Gastroesophageal sphincter (tissue), 4 donors: ENCODE results near the gene CDC42BPA. TPM values are rescaled to one million over a fixed set of nuclear protein-coding genes. Genes with fewer than 3 reads are reported as not detected.
A peak's percentile ranks its signal among the peaks of the same experiment; 100 is the strongest.

ENCODE experiments used
- ATAC-seq: fragments of 150-250 bp; one replicate; pipeline ENCODE4 v1.9.1; 2016; ENCODE audit warnings: mild to moderate bottlenecking, moderate library complexity
- H3K27ac ChIP-seq, 4 donors: fragments of 200-600 bp; sonication (generic) in 3 of 4; 1 replicate in 3 of 4; 2 replicates in 1 of 4; pipeline ENCODE4 v1.5.1; 2016 to 2019
- H3K27me3 ChIP-seq: fragments of 200-600 bp; sonication (generic); one replicate; pipeline ENCODE4 v1.5.1; 2019
- H3K36me3 ChIP-seq, 2 donors: fragments of 200-600 bp; sonication (generic); one replicate each; pipeline ENCODE4 v1.5.1; 2019; ENCODE audit warnings: control low read depth in 1 of 2
- H3K4me1 ChIP-seq, 3 donors: fragments of 200-600 bp; sonication (generic); 1 replicate in 2 of 3; 2 replicates in 1 of 3; pipeline ENCODE4 v1.5.1; 2016 to 2019; ENCODE audit warnings: control low read depth in 2 of 3
- H3K4me3 ChIP-seq, 2 donors: fragments of 200-600 bp; sonication (generic); one replicate each; pipeline ENCODE4 v1.5.1; 2019; ENCODE audit warnings: mild to moderate bottlenecking in 1 of 2, moderate library complexity in 1 of 2
- H3K9me3 ChIP-seq, 3 donors: fragments of 200-600 bp; sonication (generic); one replicate each; pipeline ENCODE4 v1.5.1; 2017 to 2019; ENCODE audit warnings: control low read depth in 2 of 3
- CTCF ChIP-seq, 4 experiments: fragments of 200-600 bp in 2 of 4; fragments of 450-650 bp in 2 of 4; sonication (generic) in 1 of 4; IDR thresholded peaks; one replicate each; pipeline ENCODE4 v1.5.1; 2017 to 2019; ENCODE audit warnings: antibody characterized with exemption in 4 of 4, mild to moderate bottlenecking in 2 of 4, moderate library complexity in 2 of 4
- EP300 ChIP-seq: sonication (generic); formaldehyde crosslinking; IDR thresholded peaks from one replicate; pipeline ENCODE4 v1.6.1; 2017; ENCODE audit warnings: antibody characterized with exemption, mild to moderate bottlenecking
- POLR2A ChIP-seq, 2 donors: fragments of 450-650 bp; IDR thresholded peaks; one replicate each; pipeline ENCODE4 v1.6.1; 2017; ENCODE audit warnings: antibody characterized with exemption in 2 of 2, mild to moderate bottlenecking in 2 of 2, moderate library complexity in 1 of 2
- POLR2AphosphoS5 ChIP-seq: sonication (generic); formaldehyde crosslinking; IDR thresholded peaks from one replicate; pipeline ENCODE4 v1.6.1; 2017; ENCODE audit warnings: antibody characterized with exemption
- WGBS, 2 donors: methylation state at CpG; one replicate each; pipeline ENCODE4 v1.1.5; 2018; ENCODE audit warnings: low coverage in 1 of 2; 5-methylcytosine and 5-hydroxymethylcytosine counted together
- total RNA-seq, 4 donors: library from RNA; depleted of rRNA; stranded (reverse); fragments of >200 nt; gene quantifications; one replicate each; pipeline ENCODE4 v1.1.0, GENCODE V29; 2016

The CDC42BPA gene
- total RNA-seq, 4 donors from 2014 or later = 60.7 to 92.1 (median 74.1) TPM

- Histone ChIP-seq H3K4me1 (no peaks in the 10 kb centered on the region), H3K27ac (no peak overlapping the region), H3K36me3 (no peaks in the 10 kb centered on the region), H3K9me3 (no peaks in the 10 kb centered on the region), H3K4me3 (no peak overlapping the region), H3K27me3 (no peaks in the 10 kb centered on the region)
- no peak for TF ChIP-seq POLR2A (IDR thresholded peaks at IDR 0.05)
- TF ChIP-seq EP300 = no peak
- TF ChIP-seq POLR2AphosphoS5 = no peak
- TF ChIP-seq CTCF (IDR thresholded peaks at IDR 0.05) = no peak
- ATAC-seq = no peak
- WGBS, 2 donors = 38 to 44% methylated on average over 1 of the region's 1 CpG
Measured at GRCh38 chr1:227362039-227362438, 43.7 kb upstream of the CDC42BPA start.

- TF ChIP-seq POLR2A (IDR thresholded peaks at IDR 0.05) (no peak), CTCF (IDR thresholded peaks at IDR 0.05) (no peak), EP300 (no peak), POLR2AphosphoS5 (no peak)
- Histone ChIP-seq H3K36me3 (no peaks in the 10 kb centered on the region), H3K27ac (peak overlapping the region in 3 of 4 donors; percentile 21 to 53 (median 48)), H3K4me3 (no peak overlapping the region), H3K9me3 (no peaks in the 10 kb centered on the region), H3K27me3 (no peaks in the 10 kb centered on the region), H3K4me1 (no peaks in the 10 kb centered on the region)
- no peak for ATAC-seq
- WGBS, 2 donors = 70 to 86% methylated on average over 1 to 2 of the region's 6 CpGs
Measured at GRCh38 chr1:227357927-227358302, 39.6 kb upstream of the CDC42BPA start.

DNA sequence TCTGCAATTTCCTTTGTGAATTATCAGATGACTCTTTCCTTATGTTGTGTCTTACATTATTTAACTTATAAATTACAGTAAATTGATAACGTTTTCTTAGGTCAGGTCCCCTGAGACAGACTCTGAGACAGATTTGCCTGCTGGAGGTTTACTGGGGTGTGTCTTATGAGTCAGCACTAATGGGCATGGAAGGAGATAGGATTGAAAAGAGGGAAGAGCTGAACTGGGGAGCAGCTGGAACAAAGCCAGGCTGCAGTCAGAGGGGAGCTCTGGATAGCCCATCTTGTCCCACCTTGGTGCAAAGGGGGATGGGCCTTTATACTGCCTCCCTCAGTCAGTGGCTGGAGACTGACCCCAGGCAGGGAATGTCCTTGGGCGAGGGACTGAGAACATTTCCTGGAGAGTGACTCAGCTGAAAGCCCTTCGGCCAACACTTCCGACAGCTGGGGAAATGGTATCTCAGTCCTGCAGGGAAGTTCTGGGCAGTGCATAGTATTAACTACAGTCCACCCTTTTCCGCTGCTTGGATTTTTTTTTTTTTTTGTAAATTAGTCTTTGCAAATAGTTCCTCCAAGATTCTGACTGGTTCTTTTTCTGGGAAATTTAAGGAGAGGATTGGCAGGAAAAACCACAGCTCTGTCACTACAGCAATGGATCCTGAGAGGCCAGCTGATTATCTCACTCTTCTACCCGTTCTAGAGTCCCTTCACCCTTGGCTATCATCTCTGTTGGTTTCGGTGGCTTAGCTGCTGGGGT lies 39.1 kb upstream of the CDC42BPA start:
- WGBS, 2 donors = 37 to 41% methylated on average over 5 to 7 of the region's 7 CpGs
- Histone ChIP-seq H3K27me3 (no peaks in the 10 kb centered on the region), H3K27ac (peak overlapping the region in 3 of 4 donors; percentile 48 to 64 (median 53)), H3K36me3 (no peaks in the 10 kb centered on the region), H3K4me3 (no peak overlapping the region), H3K9me3 (no peaks in the 10 kb centered on the region), H3K4me1 (no peaks in the 10 kb centered on the region)
- ATAC-seq = peak; percentile 90
- TF ChIP-seq POLR2A (IDR thresholded peaks at IDR 0.05) (no peak), POLR2AphosphoS5 (peak; percentile 60), CTCF (IDR thresholded peaks at IDR 0.05) (peak in 1 of 4 experiments; percentile 10)

GRCh38 chr1:227356620-227357146 lies 38.4 kb upstream of the CDC42BPA start:
- ATAC-seq = no peak
- TF ChIP-seq CTCF (IDR thresholded peaks at IDR 0.05) (no peak), EP300 (no peak), POLR2AphosphoS5 (no peak), POLR2A (IDR thresholded peaks at IDR 0.05) (no peak)
- Histone ChIP-seq H3K4me1 (peaks cover 0 to 5% (median under 1%) of the 10 kb centered on the region in 3 donors), H3K9me3 (no peaks in the 10 kb centered on the region), H3K27ac (peak overlapping the region in 2 of 4 donors; percentile 33 to 64), H3K4me3 (no peak overlapping the region), H3K36me3 (no peaks in the 10 kb centered on the region), H3K27me3 (no peaks in the 10 kb centered on the region)
- 79 to 81% methylated on average over 5 to 7 of the region's 7 CpGs for WGBS, 2 donors
